H1 (cell line): ENCODE data around the gene FNIP2. TPM values are rescaled to one million over a fixed set of nuclear protein-coding genes. Genes with fewer than 3 reads are reported as not detected.

Source experiments
- BRCA1 ChIP-seq: IDR thresholded peaks from 2 replicates; pipeline ENCODE4 v1.6.1; 2012; ENCODE audit warnings: low read depth, low read length, improper control_type of control experiment
- GTF2F1 ChIP-seq: IDR thresholded peaks from 2 replicates; pipeline ENCODE4 v1.6.1; 2012; ENCODE audit warnings: low read depth, low read length, improper control_type of control experiment, borderline replicate concordance
- HDAC2 ChIP-seq, 2 experiments: fragments of 300-600 bp in 1 of 2; sonication (generic) in 1 of 2; IDR thresholded peaks; 2 replicates each; pipeline ENCODE4 v1.6.1; 2011 to 2012; ENCODE audit warnings: low read depth in 2 of 2, low read length in 2 of 2, mild to moderate bottlenecking in 2 of 2, moderate library complexity in 2 of 2, borderline replicate concordance in 1 of 2, inconsistent platforms in 1 of 2
- HDAC6 ChIP-seq: IDR thresholded peaks from one replicate; pipeline ENCODE4 v1.7.1; 2012; ENCODE audit warnings: low read depth, mild to moderate bottlenecking, inconsistent platforms, low read length, moderate library complexity
- KDM1A ChIP-seq: fragments of 200-600, 300-600 bp; sonication (generic); IDR thresholded peaks from 2 replicates; pipeline ENCODE4 v1.7.1; 2016; ENCODE audit warnings: mild to moderate bottlenecking, low read length, borderline replicate concordance
- NANOG ChIP-seq: IDR thresholded peaks from 2 replicates; pipeline ENCODE4 v1.6.1; 2011; ENCODE audit warnings: low read length, low read depth, mild to moderate bottlenecking, inconsistent platforms; ENCODE audit not compliant: insufficient read depth, poor library complexity, severe bottlenecking
- ZNF274 ChIP-seq: IDR thresholded peaks from 2 replicates; pipeline ENCODE4 v1.7.0; 2012; ENCODE audit warnings: low read length, borderline replicate concordance; ENCODE audit errors: extremely low read depth
- polyA plus RNA-seq, 7 experiments: library from polyadenylated mRNA; depleted of rRNA in 3 of 7; stranded (reverse) in 5 of 7; unstranded in 2 of 7; fragments of >200 nt in 5 of 7; fragments of 200-250 nt in 2 of 7; gene quantifications; 1 replicate in 5 of 7; 2 replicates in 1 of 7; 4 replicates in 1 of 7; pipeline versions ENCODE4 v1.2.1 to v1.2.3, GENCODE V29; 2011 to 2013; ENCODE audit warnings: missing spikeins in 2 of 7, mixed read lengths in 2 of 7
- total RNA-seq: library from RNA; stranded (reverse); fragmentation: NEBNext Ultra II Directional; extraction: Animal tissue kit (Norgen Biotek cat#: 25700); gene quantifications from 2 replicates; pipeline ENCODE4 v1.2.1, GENCODE V29; 2021
- TF ChIP-seq, protein P1 (sequence below): fragments of 300-600 bp; sonication (generic); IDR thresholded peaks from 2 replicates; pipeline ENCODE4 v1.7.1; 2012; ENCODE audit warnings: low read length, moderate library complexity, mild to moderate bottlenecking, inconsistent platforms; ENCODE audit not compliant: insufficient replicate concordance
- TF ChIP-seq, protein P2 (sequence below): IDR thresholded peaks from 2 replicates; pipeline ENCODE4 v1.6.1; 2012; ENCODE audit warnings: inconsistent platforms

FNIP2 gene
- total and polyA plus RNA-seq, 2 of the 8 experiments (the other 6 are each of a cell fraction or from before 2014, with no cell fraction given): 4.0 to 13.0 TPM

DNA sequence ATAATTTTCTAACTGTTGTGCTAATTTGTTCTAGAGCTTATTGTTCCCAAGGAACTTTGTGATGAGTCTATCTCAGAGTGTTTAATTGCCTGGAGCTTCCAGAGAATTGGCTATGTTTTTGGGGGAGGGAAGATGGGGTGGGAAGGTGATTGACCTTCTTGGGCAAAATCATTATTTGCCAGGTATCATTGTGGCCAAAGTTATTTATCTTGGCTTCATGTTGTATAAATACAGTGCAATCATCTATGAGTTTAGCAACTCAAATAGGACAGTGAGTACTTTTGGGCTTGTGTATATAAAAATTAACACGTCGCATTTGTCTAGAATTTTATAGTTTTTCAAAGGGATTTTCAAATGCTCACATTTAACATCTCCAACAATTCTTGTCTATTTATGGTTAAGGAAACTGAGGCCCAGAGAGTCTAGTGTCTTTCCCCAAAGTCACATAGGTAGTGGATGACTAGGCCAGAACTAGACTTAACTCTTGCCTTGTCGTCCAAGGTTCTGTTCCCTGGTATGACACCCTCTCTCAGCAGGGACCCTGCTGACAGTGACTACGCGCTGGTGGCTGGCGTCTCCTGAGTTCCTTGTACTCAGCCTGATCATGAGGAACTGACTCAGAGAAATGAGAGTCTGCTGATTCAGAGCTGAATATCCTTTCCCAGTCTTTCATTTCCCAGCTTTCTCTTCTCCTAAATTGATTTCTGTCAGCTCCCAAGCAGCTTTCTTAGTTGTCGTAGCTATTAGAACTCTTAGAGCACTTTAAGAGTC is 27.7 kb downstream of the FNIP2 start (continued):
- TF ChIP-seq, protein P1, sequence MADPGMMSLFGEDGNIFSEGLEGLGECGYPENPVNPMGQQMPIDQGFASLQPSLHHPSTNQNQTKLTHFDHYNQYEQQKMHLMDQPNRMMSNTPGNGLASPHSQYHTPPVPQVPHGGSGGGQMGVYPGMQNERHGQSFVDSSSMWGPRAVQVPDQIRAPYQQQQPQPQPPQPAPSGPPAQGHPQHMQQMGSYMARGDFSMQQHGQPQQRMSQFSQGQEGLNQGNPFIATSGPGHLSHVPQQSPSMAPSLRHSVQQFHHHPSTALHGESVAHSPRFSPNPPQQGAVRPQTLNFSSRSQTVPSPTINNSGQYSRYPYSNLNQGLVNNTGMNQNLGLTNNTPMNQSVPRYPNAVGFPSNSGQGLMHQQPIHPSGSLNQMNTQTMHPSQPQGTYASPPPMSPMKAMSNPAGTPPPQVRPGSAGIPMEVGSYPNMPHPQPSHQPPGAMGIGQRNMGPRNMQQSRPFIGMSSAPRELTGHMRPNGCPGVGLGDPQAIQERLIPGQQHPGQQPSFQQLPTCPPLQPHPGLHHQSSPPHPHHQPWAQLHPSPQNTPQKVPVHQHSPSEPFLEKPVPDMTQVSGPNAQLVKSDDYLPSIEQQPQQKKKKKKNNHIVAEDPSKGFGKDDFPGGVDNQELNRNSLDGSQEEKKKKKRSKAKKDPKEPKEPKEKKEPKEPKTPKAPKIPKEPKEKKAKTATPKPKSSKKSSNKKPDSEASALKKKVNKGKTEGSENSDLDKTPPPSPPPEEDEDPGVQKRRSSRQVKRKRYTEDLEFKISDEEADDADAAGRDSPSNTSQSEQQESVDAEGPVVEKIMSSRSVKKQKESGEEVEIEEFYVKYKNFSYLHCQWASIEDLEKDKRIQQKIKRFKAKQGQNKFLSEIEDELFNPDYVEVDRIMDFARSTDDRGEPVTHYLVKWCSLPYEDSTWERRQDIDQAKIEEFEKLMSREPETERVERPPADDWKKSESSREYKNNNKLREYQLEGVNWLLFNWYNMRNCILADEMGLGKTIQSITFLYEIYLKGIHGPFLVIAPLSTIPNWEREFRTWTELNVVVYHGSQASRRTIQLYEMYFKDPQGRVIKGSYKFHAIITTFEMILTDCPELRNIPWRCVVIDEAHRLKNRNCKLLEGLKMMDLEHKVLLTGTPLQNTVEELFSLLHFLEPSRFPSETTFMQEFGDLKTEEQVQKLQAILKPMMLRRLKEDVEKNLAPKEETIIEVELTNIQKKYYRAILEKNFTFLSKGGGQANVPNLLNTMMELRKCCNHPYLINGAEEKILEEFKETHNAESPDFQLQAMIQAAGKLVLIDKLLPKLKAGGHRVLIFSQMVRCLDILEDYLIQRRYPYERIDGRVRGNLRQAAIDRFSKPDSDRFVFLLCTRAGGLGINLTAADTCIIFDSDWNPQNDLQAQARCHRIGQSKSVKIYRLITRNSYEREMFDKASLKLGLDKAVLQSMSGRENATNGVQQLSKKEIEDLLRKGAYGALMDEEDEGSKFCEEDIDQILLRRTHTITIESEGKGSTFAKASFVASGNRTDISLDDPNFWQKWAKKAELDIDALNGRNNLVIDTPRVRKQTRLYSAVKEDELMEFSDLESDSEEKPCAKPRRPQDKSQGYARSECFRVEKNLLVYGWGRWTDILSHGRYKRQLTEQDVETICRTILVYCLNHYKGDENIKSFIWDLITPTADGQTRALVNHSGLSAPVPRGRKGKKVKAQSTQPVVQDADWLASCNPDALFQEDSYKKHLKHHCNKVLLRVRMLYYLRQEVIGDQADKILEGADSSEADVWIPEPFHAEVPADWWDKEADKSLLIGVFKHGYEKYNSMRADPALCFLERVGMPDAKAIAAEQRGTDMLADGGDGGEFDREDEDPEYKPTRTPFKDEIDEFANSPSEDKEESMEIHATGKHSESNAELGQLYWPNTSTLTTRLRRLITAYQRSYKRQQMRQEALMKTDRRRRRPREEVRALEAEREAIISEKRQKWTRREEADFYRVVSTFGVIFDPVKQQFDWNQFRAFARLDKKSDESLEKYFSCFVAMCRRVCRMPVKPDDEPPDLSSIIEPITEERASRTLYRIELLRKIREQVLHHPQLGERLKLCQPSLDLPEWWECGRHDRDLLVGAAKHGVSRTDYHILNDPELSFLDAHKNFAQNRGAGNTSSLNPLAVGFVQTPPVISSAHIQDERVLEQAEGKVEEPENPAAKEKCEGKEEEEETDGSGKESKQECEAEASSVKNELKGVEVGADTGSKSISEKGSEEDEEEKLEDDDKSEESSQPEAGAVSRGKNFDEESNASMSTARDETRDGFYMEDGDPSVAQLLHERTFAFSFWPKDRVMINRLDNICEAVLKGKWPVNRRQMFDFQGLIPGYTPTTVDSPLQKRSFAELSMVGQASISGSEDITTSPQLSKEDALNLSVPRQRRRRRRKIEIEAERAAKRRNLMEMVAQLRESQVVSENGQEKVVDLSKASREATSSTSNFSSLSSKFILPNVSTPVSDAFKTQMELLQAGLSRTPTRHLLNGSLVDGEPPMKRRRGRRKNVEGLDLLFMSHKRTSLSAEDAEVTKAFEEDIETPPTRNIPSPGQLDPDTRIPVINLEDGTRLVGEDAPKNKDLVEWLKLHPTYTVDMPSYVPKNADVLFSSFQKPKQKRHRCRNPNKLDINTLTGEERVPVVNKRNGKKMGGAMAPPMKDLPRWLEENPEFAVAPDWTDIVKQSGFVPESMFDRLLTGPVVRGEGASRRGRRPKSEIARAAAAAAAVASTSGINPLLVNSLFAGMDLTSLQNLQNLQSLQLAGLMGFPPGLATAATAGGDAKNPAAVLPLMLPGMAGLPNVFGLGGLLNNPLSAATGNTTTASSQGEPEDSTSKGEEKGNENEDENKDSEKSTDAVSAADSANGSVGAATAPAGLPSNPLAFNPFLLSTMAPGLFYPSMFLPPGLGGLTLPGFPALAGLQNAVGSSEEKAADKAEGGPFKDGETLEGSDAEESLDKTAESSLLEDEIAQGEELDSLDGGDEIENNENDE: no peak
- no peak for TF ChIP-seq HDAC6
- no peak for TF ChIP-seq BRCA1
- TF ChIP-seq HDAC2 (IDR thresholded peaks at IDR 0.05; ENCODE audit: borderline replicate concordance in 1 of 2, low read depth in 2 of 2, low read length in 2 of 2): no peak
- no peak for TF ChIP-seq KDM1A
- TF ChIP-seq GTF2F1: no peak
- TF ChIP-seq NANOG: no peak
- TF ChIP-seq, protein P2, sequence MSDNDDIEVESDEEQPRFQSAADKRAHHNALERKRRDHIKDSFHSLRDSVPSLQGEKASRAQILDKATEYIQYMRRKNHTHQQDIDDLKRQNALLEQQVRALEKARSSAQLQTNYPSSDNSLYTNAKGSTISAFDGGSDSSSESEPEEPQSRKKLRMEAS: no peak
- no peak for TF ChIP-seq ZNF274
